Naive B cell (primary cell): ENCODE results near the gene KARS1. TPM values are rescaled to one million over a fixed set of nuclear protein-coding genes. Genes with fewer than 3 reads are reported as not detected.

ENCODE experiments used
- ATAC-seq, 2 donors: fragments of 150-1000 bp; cut with Tn5 transposase; 2 replicates each; pipeline ENCODE4 v1.10.0; 2021; ENCODE audit warnings: low read depth in 2 of 2, mild to moderate bottlenecking in 2 of 2, moderate library complexity in 2 of 2
- DNase-seq: peaks from one replicate; pipeline ENCODE4 v3.0.0; 2022
- H3K27ac Mint-ChIP-seq, 6 donors: one replicate each; pipeline ENCODE4 v1.8.0; 2020 to 2022; ENCODE audit warnings: mild to moderate bottlenecking in 6 of 6, mixed read lengths in 6 of 6, moderate library complexity in 5 of 6, inconsistent platforms in 2 of 6
- H3K27me3 Mint-ChIP-seq, 3 donors: one replicate each; pipeline ENCODE4 v1.8.0; 2021 to 2022; ENCODE audit warnings: mixed read lengths in 3 of 3, mild to moderate bottlenecking in 1 of 3
- H3K36me3 Mint-ChIP-seq, 2 donors: one replicate each; pipeline ENCODE4 v1.8.0; 2020 to 2022; ENCODE audit warnings: mixed read lengths in 2 of 2, inconsistent platforms in 1 of 2, mild to moderate bottlenecking in 1 of 2
- H3K4me1 Mint-ChIP-seq, 3 donors: one replicate each; pipeline ENCODE4 v1.8.0; 2020 to 2022; ENCODE audit warnings: mixed read lengths in 3 of 3, inconsistent platforms in 1 of 3, mild to moderate bottlenecking in 1 of 3, moderate library complexity in 1 of 3
- H3K4me3 Mint-ChIP-seq, 8 donors: one replicate each; pipeline ENCODE4 v1.8.0; 2020 to 2022; ENCODE audit warnings: mild to moderate bottlenecking in 8 of 8, mixed read lengths in 8 of 8, moderate library complexity in 8 of 8, inconsistent platforms in 2 of 8
- H3K9me3 Mint-ChIP-seq, 7 donors: one replicate each; pipeline ENCODE4 v1.8.0; 2020 to 2022; ENCODE audit warnings: mixed read lengths in 7 of 7, mild to moderate bottlenecking in 5 of 7, inconsistent platforms in 2 of 7, moderate library complexity in 1 of 7
- polyA plus RNA-seq, 6 donors: library from polyadenylated mRNA; unstranded; fragments of 300-500 nt; fragmentation: Illumina TruSeq; gene quantifications; one replicate each; pipeline ENCODE4 v1.2.3, GENCODE V29; 2021; ENCODE audit warnings: low read depth in 6 of 6

The KARS1 gene
- polyA plus RNA-seq, 6 donors from 2014 or later, result 164 to 243 (median 184) TPM

- H3K36me3 Mint-ChIP-seq, result peaks cover 0 to 6% of the 10 kb centered on the region in 2 donors
- H3K27me3 Mint-ChIP-seq, result no peaks in the 10 kb centered on the region
- H3K9me3 Mint-ChIP-seq, result no peaks in the 10 kb centered on the region
- peaks cover 0 to 1% (median 0%) of the 10 kb centered on the region in 3 donors for H3K4me1 Mint-ChIP-seq
- no peak for ATAC-seq
- H3K27ac Mint-ChIP-seq, result no peak overlapping the region
- no peak overlapping the region for H3K4me3 Mint-ChIP-seq
- DNase-seq, result no peak
Measured at GRCh38 chr16:75590920-75591843, 56.3 kb downstream of the KARS1 start.

- ATAC-seq, result no peak
- no peak for DNase-seq
- peaks cover 13 to 20% (median 13%) of the 10 kb centered on the region in 3 donors for H3K4me1 Mint-ChIP-seq
- peaks cover 0 to 1% of the 10 kb centered on the region in 2 donors for H3K36me3 Mint-ChIP-seq
- H3K27ac Mint-ChIP-seq, result no peak overlapping the region
- no peaks in the 10 kb centered on the region for H3K9me3 Mint-ChIP-seq
- no peaks in the 10 kb centered on the region for H3K27me3 Mint-ChIP-seq
- no peak overlapping the region for H3K4me3 Mint-ChIP-seq
Measured at GRCh38 chr16:75589306-75589705, 58.2 kb downstream of the KARS1 start.

GRCh38 chr16:75588716-75589115, 58.7 kb downstream of the KARS1 start:
- Mint-ChIP-seq H3K27ac (peak overlapping the region in 2 of 6 donors; percentile 13 to 69), H3K36me3 (no peaks in the 10 kb centered on the region), H3K9me3 (no peaks in the 10 kb centered on the region), H3K27me3 (no peaks in the 10 kb centered on the region), H3K4me1 (peaks cover 17 to 26% (median 18%) of the 10 kb centered on the region in 3 donors), H3K4me3 (no peak overlapping the region)
- no peak for ATAC-seq
- DNase-seq, result no peak

GRCh38 chr16:75584108-75584507, 63.4 kb downstream of the KARS1 start:
- ATAC-seq (peak; percentile 95 to 98), DNase-seq (peak; percentile 30)
- Mint-ChIP-seq H3K27ac (peak overlapping the region; percentile 18 to 97 (median 76)), H3K27me3 (no peaks in the 10 kb centered on the region), H3K4me3 (peak overlapping the region in 7 of 8 donors; percentile 29 to 79 (median 62)), H3K36me3 (peaks cover under 1 to 1% of the 10 kb centered on the region in 2 donors), H3K4me1 (peaks cover 22 to 47% (median 23%) of the 10 kb centered on the region in 3 donors), H3K9me3 (no peaks in the 10 kb centered on the region)

- H3K36me3 Mint-ChIP-seq, result peaks cover 8 to 24% of the 10 kb centered on the region in 2 donors
- H3K27ac Mint-ChIP-seq, result peak overlapping the region in 3 of 6 donors; percentile 45 to 56 (median 49)
- H3K9me3 Mint-ChIP-seq, result no peaks in the 10 kb centered on the region
- H3K4me3 Mint-ChIP-seq, result no peak overlapping the region
- ATAC-seq (no peak), DNase-seq (no peak)
- H3K4me1 Mint-ChIP-seq, result peaks cover 22 to 38% (median 22%) of the 10 kb centered on the region in 3 donors
- no peaks in the 10 kb centered on the region for H3K27me3 Mint-ChIP-seq
Measured at GRCh38 chr16:75579281-75579834, 68.1 kb downstream of the KARS1 start.

GRCh38 chr16:75578725-75579124, 68.7 kb downstream of the KARS1 start:
- Mint-ChIP-seq H3K36me3 (peaks cover 13 to 24% of the 10 kb centered on the region in 2 donors), H3K27ac (peak overlapping the region in 3 of 6 donors; percentile 16 to 53 (median 45)), H3K27me3 (no peaks in the 10 kb centered on the region), H3K9me3 (no peaks in the 10 kb centered on the region), H3K4me3 (no peak overlapping the region), H3K4me1 (peaks cover 20 to 32% (median 21%) of the 10 kb centered on the region in 3 donors)
- DNase-seq (no peak), ATAC-seq (no peak)

- H3K4me3 Mint-ChIP-seq, result no peak overlapping the region
- DNase-seq (no peak), ATAC-seq (no peak)
- peaks cover 18 to 31% (median 20%) of the 10 kb centered on the region in 3 donors for H3K4me1 Mint-ChIP-seq
- peaks cover 18 to 24% of the 10 kb centered on the region in 2 donors for H3K36me3 Mint-ChIP-seq
- peak overlapping the region in 2 of 6 donors; percentile 30 to 45 for H3K27ac Mint-ChIP-seq
- no peaks in the 10 kb centered on the region for H3K27me3 Mint-ChIP-seq
- H3K9me3 Mint-ChIP-seq, result no peaks in the 10 kb centered on the region
Measured at GRCh38 chr16:75578212-75578611, 69.3 kb downstream of the KARS1 start.

Other genes starting within 250 kb of the KARS1 start
- 10 to 100 TPM; 22.6 to 36.3 (median 31.6) TPM for gene CFDP1, start 214.2 kb downstream of the KARS1 start, polyA plus RNA-seq
- gene TMEM170A, start 183.0 kb downstream of the KARS1 start, polyA plus RNA-seq, result 10 to 100 TPM; 37.3 to 51.2 (median 44.6) TPM
- under 1 TPM in 2 of 6 donors, not detected in 4; 0.15 to 0.17 TPM for gene CHST6, start 152.2 kb downstream of the KARS1 start, polyA plus RNA-seq
- not detected for gene CHST5, start 111.6 kb downstream of the KARS1 start, polyA plus RNA-seq
- 1 to 10 TPM in 3 of 6 donors, under 1 TPM in 2, not detected in 1; 0.21 to 1.4 (median 1.1) TPM for gene TMEM231, start 91.4 kb downstream of the KARS1 start, polyA plus RNA-seq
- gene GABARAPL2, start 81.3 kb downstream of the KARS1 start, polyA plus RNA-seq, result 100 to 1,000 TPM; 251 to 332 (median 315) TPM
- gene ADAT1, start 24.4 kb downstream of the KARS1 start, polyA plus RNA-seq, result 10 to 100 TPM; 27.4 to 49.7 (median 39.2) TPM
- 100 to 1,000 TPM in 5 of 6 donors, 10 to 100 TPM in 1; 82.1 to 159 (median 128) TPM for gene TERF2IP, start 108 bp upstream of the KARS1 start, polyA plus RNA-seq
- not detected for gene CPHXL2, start 29.3 kb upstream of the KARS1 start, polyA plus RNA-seq
- gene DUXB, start 53.8 kb upstream of the KARS1 start, polyA plus RNA-seq, result under 1 TPM in 1 of 6 donors, not detected in 5; 0.34 TPM
- gene CPHXL, start 78.8 kb upstream of the KARS1 start, polyA plus RNA-seq, result not detected